ENCODE results near the gene ACSF3. TPM values are rescaled to one million over a fixed set of nuclear protein-coding genes. Genes with fewer than 3 reads are reported as not detected.

ACSF3 gene
- total RNA-seq, 1 experiment from 2014 or later, result 39.2 TPM

DNA sequence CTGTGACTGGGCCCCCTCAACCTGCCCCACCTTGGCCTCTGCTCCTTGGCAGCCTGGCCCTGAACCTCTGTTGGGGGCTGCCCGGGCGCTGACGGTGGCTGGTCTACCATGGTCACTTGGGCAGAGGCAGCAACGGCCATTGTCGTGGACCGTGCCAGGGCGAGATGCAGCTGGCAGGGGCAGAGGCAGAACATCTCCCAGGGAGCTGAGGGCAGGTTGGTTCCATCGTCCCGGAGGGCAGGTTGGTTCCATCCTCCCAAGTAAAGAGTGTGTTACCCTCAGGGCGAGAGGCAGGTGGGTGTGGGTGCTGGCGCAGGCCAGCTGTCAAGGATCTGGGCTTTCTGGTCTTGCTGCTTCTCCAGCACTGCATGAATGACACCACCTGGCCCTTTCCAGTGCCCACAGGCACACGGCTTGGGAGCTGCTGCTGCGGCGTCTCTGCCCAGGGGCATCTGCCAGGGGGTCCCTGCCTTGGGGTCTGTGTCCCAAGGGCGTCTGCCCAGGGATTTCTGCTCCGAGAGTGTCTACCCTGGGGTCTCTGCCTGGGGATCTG, 12.0 kb downstream of the ACSF3 start:
- H3K27ac Mint-ChIP-seq (ENCODE audit: low read depth, unreplicated experiment), result no peak overlapping the region
- POLR2A ChIA-PET, result no interaction called here
- no peak overlapping the region for H3K4me3 Mint-ChIP-seq (ENCODE audit: unreplicated experiment)
- CTCF ChIA-PET, result no interaction called here
- H3K9me3 Mint-ChIP-seq (ENCODE audit: unreplicated experiment), result no peaks in the 10 kb centered on the region
- H3K36me3 Mint-ChIP-seq (ENCODE audit: insufficient read depth, unreplicated experiment), result peaks cover 41% of the 10 kb centered on the region
- no peaks in the 10 kb centered on the region for H3K4me1 Mint-ChIP-seq (ENCODE audit: insufficient read depth, unreplicated experiment)
- H3K27me3 Mint-ChIP-seq (ENCODE audit: insufficient read depth, unreplicated experiment), result no peaks in the 10 kb centered on the region
- BruUV-seq (replicated peaks), result no TSS peak
- intact Hi-C loops (cut with micrococcal nuclease), result no loop called here
- TF ChIP-seq CTCF (IDR thresholded peaks at IDR 0.05; ENCODE audit: unreplicated experiment), result no peak
- DNase-seq (ENCODE audit: unreplicated experiment), result no peak

- Mint-ChIP-seq H3K9me3 (ENCODE audit: unreplicated experiment) (no peaks in the 10 kb centered on the region), H3K36me3 (ENCODE audit: insufficient read depth, unreplicated experiment) (peaks cover 41% of the 10 kb centered on the region), H3K4me1 (ENCODE audit: insufficient read depth, unreplicated experiment) (no peaks in the 10 kb centered on the region), H3K27ac (ENCODE audit: low read depth, unreplicated experiment) (no peak overlapping the region), H3K4me3 (ENCODE audit: unreplicated experiment) (no peak overlapping the region), H3K27me3 (ENCODE audit: insufficient read depth, unreplicated experiment) (no peaks in the 10 kb centered on the region)
- POLR2A ChIA-PET, result no interaction called here
- intact Hi-C loops (cut with micrococcal nuclease), result no loop called here
- no peak for DNase-seq (ENCODE audit: unreplicated experiment)
- CTCF ChIA-PET, result no interaction called here
- BruUV-seq (replicated peaks), result no TSS peak
- TF ChIP-seq CTCF (IDR thresholded peaks at IDR 0.05; ENCODE audit: unreplicated experiment), result no peak
Observed at GRCh38 chr16:89106533-89107202, 13.0 kb downstream of the ACSF3 start.

- DNase-seq (ENCODE audit: unreplicated experiment), result no peak
- no peaks in the 10 kb centered on the region for H3K4me1 Mint-ChIP-seq (ENCODE audit: insufficient read depth, unreplicated experiment)
- no peak overlapping the region for H3K27ac Mint-ChIP-seq (ENCODE audit: low read depth, unreplicated experiment)
- intact Hi-C loops (cut with micrococcal nuclease), result no loop called here
- H3K36me3 Mint-ChIP-seq (ENCODE audit: insufficient read depth, unreplicated experiment), result peaks cover 41% of the 10 kb centered on the region
- H3K27me3 Mint-ChIP-seq (ENCODE audit: insufficient read depth, unreplicated experiment), result no peaks in the 10 kb centered on the region
- H3K4me3 Mint-ChIP-seq (ENCODE audit: unreplicated experiment), result no peak overlapping the region
- H3K9me3 Mint-ChIP-seq (ENCODE audit: unreplicated experiment), result no peaks in the 10 kb centered on the region
- no TSS peak for BruUV-seq (replicated peaks)
- ChIA-PET POLR2A (no interaction called here), CTCF (no interaction called here)
- TF ChIP-seq CTCF (IDR thresholded peaks at IDR 0.05; ENCODE audit: unreplicated experiment), result no peak
Observed at GRCh38 chr16:89107203-89107582, 13.5 kb downstream of the ACSF3 start.

DNA sequence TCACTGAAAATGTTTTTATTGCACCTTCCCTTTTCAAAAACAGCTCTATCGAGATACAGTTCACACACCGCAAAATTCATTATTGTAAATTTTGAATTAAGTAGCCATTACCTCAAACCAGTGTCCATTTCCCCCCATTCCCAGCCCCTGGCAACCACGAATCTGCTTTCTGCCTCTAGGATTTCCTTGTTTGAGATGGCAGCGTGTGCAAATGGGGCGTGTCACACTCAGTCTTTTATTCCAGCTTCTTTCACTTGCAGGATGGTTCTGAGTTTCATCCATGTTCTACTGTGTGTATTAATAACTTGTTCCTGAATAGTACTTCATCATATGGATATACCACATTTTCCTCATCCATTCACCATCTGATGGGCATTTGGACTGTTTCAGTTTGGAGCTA, 14.8 kb downstream of the ACSF3 start:
- no peak for DNase-seq (ENCODE audit: unreplicated experiment)
- POLR2A ChIA-PET, result no interaction called here
- CTCF ChIA-PET, result interaction anchor here (0.5 to 0.7 kb wide), 2 partner anchors 29 to 46 kb away, joined by 3 to 4 read pairs; no protein-coding TSS in a partner anchor
- intact Hi-C loops (cut with micrococcal nuclease), result no loop called here
- no peak overlapping the region for H3K27ac Mint-ChIP-seq (ENCODE audit: low read depth, unreplicated experiment)
- no peaks in the 10 kb centered on the region for H3K4me1 Mint-ChIP-seq (ENCODE audit: insufficient read depth, unreplicated experiment)
- no peak for TF ChIP-seq CTCF (IDR thresholded peaks at IDR 0.05; ENCODE audit: unreplicated experiment)
- H3K9me3 Mint-ChIP-seq (ENCODE audit: unreplicated experiment), result no peaks in the 10 kb centered on the region
- peaks cover 41% of the 10 kb centered on the region for H3K36me3 Mint-ChIP-seq (ENCODE audit: insufficient read depth, unreplicated experiment)
- BruUV-seq (replicated peaks), result no TSS peak
- no peak overlapping the region for H3K4me3 Mint-ChIP-seq (ENCODE audit: unreplicated experiment)
- H3K27me3 Mint-ChIP-seq (ENCODE audit: insufficient read depth, unreplicated experiment), result no peaks in the 10 kb centered on the region

All from MCF 10A (cell line).